ENCODE data around the gene HES5. TPM values are rescaled to one million over a fixed set of nuclear protein-coding genes. Genes with fewer than 3 reads are reported as not detected.

Gene HES5
- total and polyA plus RNA-seq, 2 donors (not counting 1 experiment from before 2014, with no cell fraction given): not detected

DNA sequence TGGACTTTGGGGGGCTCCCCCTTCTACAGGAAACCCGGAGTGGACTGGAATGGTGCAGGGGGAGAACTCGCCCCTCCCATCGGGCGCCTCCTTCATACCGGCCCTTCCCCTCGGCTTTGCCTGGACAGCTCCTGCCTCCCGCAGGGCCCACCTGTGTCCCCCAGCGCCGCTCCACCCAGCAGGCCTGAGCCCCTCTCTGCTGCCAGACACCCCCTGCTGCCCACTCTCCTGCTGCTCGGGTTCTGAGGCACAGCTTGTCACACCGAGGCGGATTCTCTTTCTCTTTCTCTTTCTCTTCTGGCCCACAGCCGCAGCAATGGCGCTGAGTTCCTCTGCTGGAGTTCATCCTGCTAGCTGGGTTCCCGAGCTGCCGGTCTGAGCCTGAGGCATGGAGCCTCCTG, 26.2 kb upstream of the HES5 start, which contains the start of gene TNFRSF14:
TSS of gene TNFRSF14 (plus strand) at position 95 of the 401 bp plus-strand sequence. CDS start at position 389, 294 bp downstream.
- peak; percentile 24 to 56 for DNase-seq (ENCODE audit: low read depth in 2 of 2)
- TF ChIP-seq, protein P1, sequence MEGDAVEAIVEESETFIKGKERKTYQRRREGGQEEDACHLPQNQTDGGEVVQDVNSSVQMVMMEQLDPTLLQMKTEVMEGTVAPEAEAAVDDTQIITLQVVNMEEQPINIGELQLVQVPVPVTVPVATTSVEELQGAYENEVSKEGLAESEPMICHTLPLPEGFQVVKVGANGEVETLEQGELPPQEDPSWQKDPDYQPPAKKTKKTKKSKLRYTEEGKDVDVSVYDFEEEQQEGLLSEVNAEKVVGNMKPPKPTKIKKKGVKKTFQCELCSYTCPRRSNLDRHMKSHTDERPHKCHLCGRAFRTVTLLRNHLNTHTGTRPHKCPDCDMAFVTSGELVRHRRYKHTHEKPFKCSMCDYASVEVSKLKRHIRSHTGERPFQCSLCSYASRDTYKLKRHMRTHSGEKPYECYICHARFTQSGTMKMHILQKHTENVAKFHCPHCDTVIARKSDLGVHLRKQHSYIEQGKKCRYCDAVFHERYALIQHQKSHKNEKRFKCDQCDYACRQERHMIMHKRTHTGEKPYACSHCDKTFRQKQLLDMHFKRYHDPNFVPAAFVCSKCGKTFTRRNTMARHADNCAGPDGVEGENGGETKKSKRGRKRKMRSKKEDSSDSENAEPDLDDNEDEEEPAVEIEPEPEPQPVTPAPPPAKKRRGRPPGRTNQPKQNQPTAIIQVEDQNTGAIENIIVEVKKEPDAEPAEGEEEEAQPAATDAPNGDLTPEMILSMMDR (conservative IDR thresholded peaks at IDR 0.05 in 1 of 2, IDR thresholded peaks at IDR 0.05 in 1 of 2; ENCODE audit: low read depth in 1 of 2, low read length in 2 of 2): peak; percentile 18
- TF ChIP-seq EZH2 (IDR thresholded peaks at IDR 0.05; ENCODE audit: low read length, missing control alignments): no peak
- H3K4me1 ChIP-seq (ENCODE audit: control insufficient read depth, extremely low read depth, insufficient read depth, low read length): peaks cover 5% of the 10 kb centered on the region
- H3K9ac ChIP-seq (ENCODE audit: insufficient read depth, low read length): peak within 1 kb of the TSS; percentile 63
- no peaks in the 10 kb centered on the region for H4K20me1 ChIP-seq (ENCODE audit: control insufficient read depth, extremely low read depth, insufficient read depth, low read length)
- no peaks in the 10 kb centered on the region for H3K9me3 ChIP-seq (ENCODE audit: control insufficient read depth, insufficient read depth, low read depth, low read length)
- no peaks in the 10 kb centered on the region for H3K79me2 ChIP-seq (ENCODE audit: control insufficient read depth, insufficient read depth, low read length)
- H2AFZ ChIP-seq (ENCODE audit: low read length): peak within 1 kb of the TSS; percentile 72
- peak within 1 kb of the TSS; percentile 83 for H3K27ac ChIP-seq (ENCODE audit: insufficient read depth, low read length)
- peaks cover 2% of the 10 kb centered on the region for H3K36me3 ChIP-seq (ENCODE audit: control insufficient read depth, insufficient read depth, low read length)
- H3K4me2 ChIP-seq (ENCODE audit: extremely low read depth, insufficient read depth, low read length): peak within 1 kb of the TSS; percentile 88
- H3K4me3 ChIP-seq (replicated peaks in 1 of 4; ENCODE audit: control extremely low read depth in 1 of 4, insufficient read depth in 1 of 4, low read depth in 3 of 4, low read length in 4 of 4): peak within 1 kb of the TSS; percentile 45 to 75 (median 56)
- H3K27me3 ChIP-seq (ENCODE audit: control insufficient read depth, insufficient read depth, low read length): no peaks in the 10 kb centered on the region

DNA sequence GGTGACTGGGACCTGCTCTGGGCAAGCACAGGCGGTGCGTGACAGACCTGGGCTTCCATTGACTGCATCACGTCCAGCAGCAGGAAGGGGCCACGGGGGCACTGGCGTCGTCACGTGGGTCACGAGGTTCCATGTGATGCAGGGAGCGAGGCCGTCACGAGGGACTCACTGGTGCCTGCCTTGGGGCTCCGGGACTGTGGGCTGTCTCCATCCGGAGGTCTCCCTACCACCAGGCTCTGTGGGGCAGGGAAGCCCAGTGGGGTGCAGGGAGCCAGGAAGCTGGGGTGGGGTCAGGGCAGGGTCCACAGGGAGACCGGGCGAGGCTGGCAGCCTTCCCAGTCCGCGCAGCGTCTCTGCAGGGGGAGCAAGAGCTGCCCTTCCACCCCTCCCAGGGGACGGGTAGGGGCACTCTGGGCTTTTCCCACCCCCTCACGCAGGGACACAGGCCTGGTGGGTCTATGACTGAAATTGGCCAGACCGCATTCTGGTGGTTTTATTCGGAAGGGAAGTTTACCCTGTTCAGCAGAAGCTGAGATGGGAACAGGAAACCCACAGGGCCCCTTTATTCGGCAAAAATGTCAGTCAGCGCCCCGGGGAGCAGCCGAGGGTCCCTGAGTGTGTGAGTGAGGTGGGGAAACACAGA, 25.7 kb upstream of the HES5 start:
- Histone ChIP-seq H3K27me3 (ENCODE audit: control insufficient read depth, insufficient read depth, low read length) (no peaks in the 10 kb centered on the region), H4K20me1 (ENCODE audit: control insufficient read depth, extremely low read depth, insufficient read depth, low read length) (no peaks in the 10 kb centered on the region), H3K36me3 (ENCODE audit: control insufficient read depth, insufficient read depth, low read length) (peaks cover 2% of the 10 kb centered on the region), H2AFZ (ENCODE audit: low read length) (peak overlapping the region; percentile 72), H3K79me2 (ENCODE audit: control insufficient read depth, insufficient read depth, low read length) (no peaks in the 10 kb centered on the region), H3K4me2 (ENCODE audit: extremely low read depth, insufficient read depth, low read length) (peak overlapping the region; percentile 88), H3K9me3 (ENCODE audit: control insufficient read depth, insufficient read depth, low read depth, low read length) (no peaks in the 10 kb centered on the region), H3K27ac (ENCODE audit: insufficient read depth, low read length) (peak overlapping the region; percentile 83), H3K4me1 (ENCODE audit: control insufficient read depth, extremely low read depth, insufficient read depth, low read length) (peaks cover 5% of the 10 kb centered on the region), H3K4me3 (replicated peaks in 1 of 4; ENCODE audit: control extremely low read depth in 1 of 4, insufficient read depth in 1 of 4, low read depth in 3 of 4, low read length in 4 of 4) (peak overlapping the region; percentile 45 to 75 (median 56)), H3K9ac (ENCODE audit: insufficient read depth, low read length) (peak overlapping the region; percentile 63)
- TF ChIP-seq, protein P1 (conservative IDR thresholded peaks at IDR 0.05 in 1 of 2, IDR thresholded peaks at IDR 0.05 in 1 of 2; ENCODE audit: low read depth in 1 of 2, low read length in 2 of 2): no peak
- TF ChIP-seq EZH2 (IDR thresholded peaks at IDR 0.05; ENCODE audit: low read length, missing control alignments): no peak
- DNase-seq (ENCODE audit: low read depth in 2 of 2): peak in 1 of 2 donors; percentile 49

DNA sequence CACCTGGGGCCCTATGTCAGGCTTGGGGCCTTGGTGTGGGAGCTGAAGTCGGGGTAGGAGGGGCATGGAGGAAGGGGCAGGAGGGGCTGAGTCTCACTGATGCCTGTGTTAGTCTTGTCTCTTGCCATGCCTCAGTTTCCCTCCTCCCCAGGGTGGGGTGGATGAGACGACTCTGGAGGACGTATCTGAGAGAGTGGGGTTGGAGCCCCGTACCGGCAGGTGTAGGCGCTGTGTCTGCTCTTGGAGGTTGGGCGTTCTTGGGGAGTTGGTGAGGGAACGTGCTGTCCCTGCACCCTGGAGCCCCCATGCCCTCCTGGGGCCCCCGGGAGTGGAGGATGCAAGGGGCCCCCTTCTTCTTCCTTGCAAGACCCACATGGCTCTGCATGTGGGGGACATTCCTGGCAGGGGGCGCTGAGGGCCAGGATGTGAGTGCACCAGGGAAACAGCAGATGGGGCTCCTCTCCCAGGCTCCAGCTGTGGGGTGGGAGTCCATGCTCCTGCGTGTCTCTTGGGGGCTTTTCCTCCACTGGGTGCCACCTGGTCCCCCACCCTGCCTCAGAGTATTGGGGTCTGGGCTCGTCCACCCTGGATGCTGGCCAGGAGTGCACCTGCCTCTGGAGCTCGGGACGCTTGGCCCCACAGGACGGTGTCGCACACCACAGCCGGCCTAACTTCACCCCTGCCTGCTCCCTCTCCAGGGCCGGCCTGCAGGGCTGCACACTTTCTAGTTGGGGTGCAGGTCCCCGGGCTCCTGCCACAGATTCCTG, 24.7 kb upstream of the HES5 start:
- Histone ChIP-seq H3K27ac (ENCODE audit: insufficient read depth, low read length) (no peak overlapping the region), H3K79me2 (ENCODE audit: control insufficient read depth, insufficient read depth, low read length) (no peaks in the 10 kb centered on the region), H3K27me3 (ENCODE audit: control insufficient read depth, insufficient read depth, low read length) (no peaks in the 10 kb centered on the region), H2AFZ (ENCODE audit: low read length) (no peak overlapping the region), H4K20me1 (ENCODE audit: control insufficient read depth, extremely low read depth, insufficient read depth, low read length) (no peaks in the 10 kb centered on the region), H3K4me1 (ENCODE audit: control insufficient read depth, extremely low read depth, insufficient read depth, low read length) (peaks cover 5% of the 10 kb centered on the region), H3K4me3 (replicated peaks in 1 of 4; ENCODE audit: control extremely low read depth in 1 of 4, insufficient read depth in 1 of 4, low read depth in 3 of 4, low read length in 4 of 4) (no peak overlapping the region), H3K9ac (ENCODE audit: insufficient read depth, low read length) (peak overlapping the region; percentile 16), H3K4me2 (ENCODE audit: extremely low read depth, insufficient read depth, low read length) (no peak overlapping the region), H3K36me3 (ENCODE audit: control insufficient read depth, insufficient read depth, low read length) (peaks cover 2% of the 10 kb centered on the region), H3K9me3 (ENCODE audit: control insufficient read depth, insufficient read depth, low read depth, low read length) (no peaks in the 10 kb centered on the region)
- no peak for DNase-seq (ENCODE audit: low read depth in 2 of 2)
- TF ChIP-seq, protein P1 (conservative IDR thresholded peaks at IDR 0.05 in 1 of 2, IDR thresholded peaks at IDR 0.05 in 1 of 2; ENCODE audit: low read depth in 1 of 2, low read length in 2 of 2): peak; percentile 28 to 44
- no peak for TF ChIP-seq EZH2 (IDR thresholded peaks at IDR 0.05; ENCODE audit: low read length, missing control alignments)

All from fibroblast of lung (primary cell).